RPMI7951 (cell line): Measurements from ENCODE around the gene AP1B1. TPM values are rescaled to one million over a fixed set of nuclear protein-coding genes. Genes with fewer than 3 reads are reported as not detected.
A peak's percentile ranks its signal among the peaks of the same experiment; 100 is the strongest.
"Not testable (repeated sequence)": the region's sequence is repeated elsewhere in the genome, so short reads cannot be mapped to it uniquely, and the experiment has no call there.

ENCODE experiments used
- DNase-seq: peaks from one replicate; pipeline ENCODE4 v3.0.0-alpha.2; 2012; ENCODE audit warnings: low read depth
- total RNA-seq: library from RNA; depleted of rRNA; stranded (reverse); fragments of >200 nt; shearing (Covaris generic); gene quantifications from 2 replicates; pipeline ENCODE4 v1.2.3, GENCODE V29; 2014

The AP1B1 gene
- total RNA-seq, 1 experiment from 2014 or later, result 40.3 TPM

GRCh38 chr22:29388759-29389090 lies 355 bp upstream of the AP1B1 start:
- no peak for DNase-seq

GRCh38 chr22:29386708-29387107 lies 1.7 kb downstream of the AP1B1 start:
- DNase-seq, result no peak

DNA sequence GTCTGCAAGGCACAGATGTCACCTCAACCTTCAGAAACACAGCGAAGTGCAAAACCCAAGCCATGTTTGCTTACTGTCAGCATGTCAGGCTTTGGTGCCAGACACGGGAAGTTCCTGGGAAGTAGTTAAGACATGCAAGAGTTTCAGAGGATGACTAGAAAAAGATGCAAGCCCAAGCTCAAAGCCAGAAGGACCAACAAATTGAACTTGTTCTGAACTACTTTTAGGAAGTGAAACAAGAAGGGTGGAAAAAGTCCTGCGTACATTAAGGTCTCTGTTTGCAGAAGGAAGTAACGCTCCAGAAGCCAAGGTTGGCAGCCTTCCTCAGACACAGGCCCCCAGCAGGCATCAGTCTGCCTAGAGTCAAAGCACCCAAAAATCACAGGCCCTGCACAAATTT lies 2.6 kb downstream of the AP1B1 start:
- DNase-seq, result no peak

GRCh38 chr22:29385151-29385704 lies 3.1 kb downstream of the AP1B1 start:
- DNase-seq, result no peak

- no peak for DNase-seq
These were observed 4.6 kb downstream of the AP1B1 start for GRCh38 chr22:29383740-29384139.

- no peak for DNase-seq
These were observed 5.6 kb downstream of the AP1B1 start for GRCh38 chr22:29382580-29383302.

- DNase-seq, result no peak
These were observed 7.5 kb downstream of the AP1B1 start for GRCh38 chr22:29380856-29381255.

DNA sequence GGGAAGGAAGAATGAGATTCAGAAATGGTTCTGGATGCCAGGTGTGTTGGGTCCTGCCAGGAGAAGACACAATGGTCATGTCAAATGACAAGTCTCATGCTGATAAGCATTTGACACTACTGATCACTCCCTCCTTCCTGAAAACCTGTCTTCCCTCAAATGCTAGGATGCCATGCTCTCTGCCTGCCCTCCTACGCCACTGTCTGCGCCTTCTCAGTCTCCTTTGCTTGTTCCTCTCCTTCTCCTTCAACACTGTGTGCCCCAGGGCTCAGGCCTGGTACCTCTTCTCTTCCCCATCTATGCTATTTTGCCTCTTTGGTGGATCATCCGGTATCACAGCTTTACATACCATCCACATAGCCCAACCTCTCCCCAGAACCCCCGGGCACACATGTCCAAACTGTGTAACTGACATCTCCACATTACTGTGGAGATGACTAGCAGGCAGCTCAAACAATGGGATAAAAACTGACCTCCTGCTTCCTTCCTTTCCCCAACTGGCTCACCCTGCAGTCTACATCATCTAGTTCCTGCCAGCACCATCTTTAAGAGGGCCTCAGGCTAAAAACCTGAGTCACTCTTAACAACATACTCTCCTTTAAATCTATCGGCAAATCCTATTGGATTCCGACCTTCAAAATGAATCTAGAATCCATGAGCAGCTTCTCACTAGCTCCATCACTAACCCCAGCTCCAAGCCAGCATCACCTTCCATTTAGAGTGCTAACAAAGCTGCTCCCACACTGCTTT lies 8.2 kb downstream of the AP1B1 start:
- DNase-seq, result peak; percentile 89

- no peak for DNase-seq
These were observed 9.1 kb downstream of the AP1B1 start for GRCh38 chr22:29379258-29379657.

DNA sequence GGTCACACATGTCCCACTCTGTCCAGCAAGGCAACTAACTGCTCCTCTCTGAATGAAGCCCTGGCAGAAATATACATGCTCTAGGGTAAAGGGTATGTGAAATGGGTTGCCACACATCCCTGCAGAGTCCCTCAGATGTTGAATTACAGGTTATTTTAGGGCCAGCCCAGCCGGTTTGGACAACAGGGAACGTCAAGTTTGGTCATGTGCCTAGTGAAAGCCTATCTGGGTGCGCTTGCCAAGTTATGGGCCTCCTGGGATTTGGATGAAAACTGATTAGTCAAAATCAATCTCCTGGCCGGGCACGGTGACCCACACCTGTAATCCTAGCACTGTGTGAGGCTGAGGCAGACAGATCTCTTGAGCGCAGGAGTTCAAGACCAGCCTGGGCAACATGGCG lies 10.4 kb downstream of the AP1B1 start:
- no peak for DNase-seq

DNA sequence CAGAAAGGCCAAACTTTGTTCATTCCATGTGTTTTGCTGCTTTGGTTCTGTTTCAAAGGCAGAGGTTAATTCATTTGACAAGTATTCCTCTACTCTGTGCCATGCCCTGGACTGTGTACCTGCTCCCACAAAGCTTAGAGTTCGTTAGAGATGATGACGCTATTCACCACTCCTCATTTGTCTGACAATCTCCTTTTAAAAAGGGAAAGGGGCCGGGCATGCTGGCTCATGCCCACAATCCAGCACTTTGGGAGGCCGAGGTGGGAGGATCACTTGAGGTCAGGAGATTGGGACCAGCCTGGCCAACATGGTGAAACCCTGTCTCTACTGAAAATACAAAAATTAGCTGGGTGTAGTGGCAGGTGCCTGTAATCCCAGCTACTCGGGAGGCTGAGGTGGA lies 11.7 kb downstream of the AP1B1 start:
- DNase-seq, result not testable (repeated sequence)

DNA sequence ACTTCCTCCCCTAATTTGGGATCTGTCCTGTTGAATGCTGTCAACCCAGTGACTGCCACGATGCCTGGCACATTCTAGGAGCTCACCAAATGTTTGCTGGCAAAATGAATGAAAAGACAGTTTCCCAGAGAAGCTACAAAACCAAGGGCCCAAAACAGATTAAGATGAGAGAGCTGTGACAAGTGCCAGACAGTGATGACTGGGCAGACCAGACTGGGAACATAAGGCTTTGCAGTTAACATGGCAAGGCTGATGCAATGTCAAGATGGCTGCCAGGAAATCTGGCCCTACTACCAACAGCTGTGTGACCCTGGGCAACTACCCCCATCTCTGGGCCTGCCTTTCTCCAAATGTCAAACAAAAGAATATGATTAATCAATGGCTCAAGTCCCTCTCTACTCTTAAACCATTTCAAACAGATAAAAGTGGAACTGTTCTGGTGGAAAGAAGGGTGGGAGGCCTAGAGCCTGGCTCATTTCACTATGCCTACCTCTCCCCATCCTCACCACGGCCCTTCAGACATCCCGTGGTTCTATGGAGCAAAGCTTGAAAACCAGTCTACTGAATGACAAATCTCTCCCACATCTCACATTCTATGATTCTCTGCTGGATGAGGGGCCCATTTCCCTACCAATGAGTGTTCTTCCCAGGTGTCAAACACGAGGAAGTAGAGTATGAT lies 12.8 kb downstream of the AP1B1 start:
- DNase-seq, result no peak

DNA sequence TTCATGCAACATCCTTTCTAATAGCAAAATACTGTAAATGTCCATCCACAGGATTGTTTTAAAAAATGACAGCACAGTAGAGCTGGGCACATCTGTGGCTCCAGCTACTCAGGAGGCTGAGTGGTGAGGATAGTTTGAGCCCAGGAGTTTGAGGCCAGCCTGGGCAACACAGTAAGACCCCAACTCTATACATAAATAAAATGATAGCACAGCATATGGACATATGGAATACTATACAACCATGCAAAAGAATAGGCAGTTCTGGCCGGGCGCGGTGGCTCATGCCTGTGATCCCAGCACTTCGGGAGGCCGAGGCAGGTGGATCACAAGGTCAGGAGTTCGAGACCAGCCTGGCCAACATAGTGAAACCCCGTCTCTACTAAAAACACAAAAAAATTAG lies 13.6 kb downstream of the AP1B1 start:
- not testable (repeated sequence) for DNase-seq

DNA sequence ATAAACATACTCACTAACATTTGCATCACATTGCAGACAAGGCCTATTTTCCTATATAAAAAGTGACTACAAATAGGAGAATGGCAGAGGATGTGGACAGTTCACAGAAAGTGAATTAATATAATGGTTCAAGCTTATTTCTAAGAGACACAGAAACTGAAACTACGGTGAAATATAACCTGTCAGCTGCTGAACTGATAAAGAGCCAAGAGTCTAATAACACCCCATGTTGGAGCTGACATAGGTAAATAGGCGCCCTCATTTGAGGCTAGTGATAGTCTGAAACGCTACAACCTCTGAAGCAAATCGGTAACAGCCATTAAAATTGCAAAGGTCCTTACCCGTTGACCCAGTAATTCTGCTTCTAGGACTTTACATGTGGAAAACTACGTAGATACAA lies 14.0 kb downstream of the AP1B1 start:
- no peak for DNase-seq

GRCh38 chr22:29370537-29370936 lies 17.8 kb downstream of the AP1B1 start:
- no peak for DNase-seq

- DNase-seq, result peak; percentile 61
These were observed 18.9 kb downstream of the AP1B1 start for GRCh38 chr22:29369460-29369859.

DNA sequence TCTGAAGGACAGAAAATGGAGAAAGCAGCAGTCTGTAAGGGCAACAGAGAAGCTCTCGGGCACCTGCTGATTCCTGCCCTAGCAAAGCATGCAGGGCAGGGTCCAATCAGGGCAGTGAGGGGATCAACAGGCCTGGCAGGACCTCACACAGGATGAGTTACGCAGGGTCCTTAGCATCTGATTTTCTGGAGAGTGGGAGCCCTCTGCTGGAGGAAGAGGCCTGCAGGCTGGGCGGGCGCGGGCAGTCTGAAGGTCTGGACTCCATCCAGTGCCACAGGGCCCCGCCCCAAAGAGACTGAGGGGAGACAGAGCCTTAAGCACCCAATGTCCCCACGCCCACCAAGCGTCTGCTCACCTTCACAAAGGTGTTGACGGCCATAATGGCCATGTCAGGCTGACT lies 28.9 kb downstream of the AP1B1 start:
- DNase-seq, result peak; percentile 42

- not testable (repeated sequence) for DNase-seq
These were observed 31.0 kb downstream of the AP1B1 start for GRCh38 chr22:29357193-29357890.

- no peak for DNase-seq
These were observed 34.5 kb downstream of the AP1B1 start for GRCh38 chr22:29353860-29354259.

DNA sequence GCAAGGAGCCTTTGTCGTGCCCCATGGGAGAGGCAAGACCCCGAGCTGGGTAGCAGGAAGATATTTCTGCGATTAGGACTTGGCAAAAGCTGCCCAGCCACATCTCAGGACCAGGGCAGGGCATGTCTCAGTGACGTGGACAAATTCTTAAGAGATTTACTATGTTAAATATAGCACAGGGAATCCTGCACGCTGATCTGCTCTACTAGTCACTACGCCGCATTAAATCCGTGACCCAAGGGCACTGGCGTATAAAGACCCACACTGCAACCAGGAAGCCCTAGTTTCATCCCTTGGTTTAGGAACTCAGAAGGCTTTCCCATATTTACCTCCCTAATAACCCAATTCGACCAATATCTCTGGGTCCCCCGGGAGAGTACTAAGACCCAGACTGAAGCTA lies 35.1 kb downstream of the AP1B1 start:
- no peak for DNase-seq

DNA sequence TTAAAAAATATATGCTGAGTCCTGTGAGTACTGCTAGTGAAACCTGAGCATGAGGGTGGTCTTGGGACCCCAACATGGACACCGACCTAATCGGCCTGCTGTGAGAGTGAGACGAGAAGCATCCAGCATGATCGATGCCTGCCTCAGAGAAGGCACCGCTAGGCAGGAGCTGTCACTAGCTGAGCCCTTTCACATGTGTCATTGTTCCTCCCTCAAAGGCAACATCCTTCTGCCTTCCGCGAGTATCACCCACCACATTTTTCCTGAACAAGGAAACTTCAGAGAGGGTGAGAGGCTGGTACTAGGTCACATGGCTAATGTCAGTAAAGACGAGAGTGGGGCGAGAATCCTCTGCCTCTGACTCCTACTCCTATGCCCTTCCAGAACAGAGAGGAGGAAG lies 35.6 kb downstream of the AP1B1 start:
- no peak for DNase-seq

DNA sequence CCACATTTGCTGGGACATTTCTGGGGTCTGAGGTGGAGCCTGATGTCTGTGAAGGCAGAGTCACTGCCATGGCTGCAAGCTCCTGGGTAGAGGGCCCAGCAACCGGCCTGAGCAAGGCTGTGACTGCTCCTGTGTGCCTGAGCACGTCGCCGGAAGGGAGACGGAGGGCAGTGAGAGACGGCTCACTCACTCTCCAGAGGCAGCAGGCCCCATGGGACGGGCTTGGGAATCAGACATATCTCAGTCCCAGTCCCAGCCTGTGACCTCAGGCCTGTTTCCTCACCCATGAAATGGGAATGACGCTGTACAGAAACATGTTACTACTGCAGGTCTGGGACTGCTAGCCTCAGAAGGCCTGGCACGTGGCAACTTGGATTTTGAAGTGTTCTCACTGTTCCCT lies 36.5 kb downstream of the AP1B1 start:
- DNase-seq, result no peak
